Measurements from ENCODE around the gene SLC45A2. TPM values are rescaled to one million over a fixed set of nuclear protein-coding genes. Genes with fewer than 3 reads are reported as not detected.
"Not testable (repeated sequence)": the region's sequence is repeated elsewhere in the genome, so short reads cannot be mapped to it uniquely, and the experiment has no call there.

The SLC45A2 gene
- total RNA-seq, 1 experiment from 2014 or later, result not detected

DNA sequence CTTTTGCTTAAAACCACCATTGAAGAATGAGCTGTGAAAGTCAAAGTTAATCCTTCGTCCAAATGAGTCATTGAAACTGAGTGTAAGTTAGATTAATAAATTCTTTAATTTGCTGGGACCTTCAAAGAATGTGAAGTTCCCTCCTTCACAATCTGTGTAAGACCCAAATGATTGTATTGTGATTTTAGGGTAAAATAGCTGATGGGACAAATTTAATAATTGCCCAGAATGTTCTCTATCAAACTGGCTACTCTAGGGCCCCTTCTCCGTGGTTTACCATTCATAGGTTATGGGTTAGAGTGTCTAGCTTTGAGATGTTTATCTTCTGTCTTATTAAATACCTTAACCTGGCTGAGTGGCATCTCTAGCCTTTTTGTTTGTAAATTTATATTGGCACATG is 46.6 kb upstream of the SLC45A2 start:
- Histone ChIP-seq H3K79me2 (ENCODE audit: insufficient read depth, low read length) (no peaks in the 10 kb centered on the region), H3K9me3 (ENCODE audit: control insufficient read depth, low read depth, low read length) (no peaks in the 10 kb centered on the region), H3T11ph (ENCODE audit: low read length) (no peak overlapping the region), H2BK5ac (ENCODE audit: insufficient read length, low read length) (no peak overlapping the region), H4K20me1 (ENCODE audit: control insufficient read depth, insufficient read depth, insufficient read length) (no peaks in the 10 kb centered on the region), H4K91ac (ENCODE audit: insufficient read length, low read depth, low read length) (no peak overlapping the region), H2BK12ac (ENCODE audit: insufficient read length, low read depth, low read length) (no peak overlapping the region), H3K18ac (ENCODE audit: insufficient read length, low read depth, low read length) (no peak overlapping the region), H3K4me2 (ENCODE audit: insufficient read depth, insufficient read length, low read length) (no peak overlapping the region), H3K27me3 (ENCODE audit: insufficient read depth, low read length) (no peaks in the 10 kb centered on the region), H3K14ac (ENCODE audit: insufficient read depth, low read length) (no peak overlapping the region), H2AFZ (ENCODE audit: low read length) (no peak overlapping the region), H2BK20ac (ENCODE audit: low read depth, low read length, poor library complexity, severe bottlenecking) (no peak overlapping the region), H3K23ac (ENCODE audit: insufficient read length, low read depth, low read length) (no peak overlapping the region), H3K4ac (ENCODE audit: low read depth, low read length) (no peak overlapping the region), H3K4me1 (ENCODE audit: insufficient read depth, low read length) (no peaks in the 10 kb centered on the region; the same call in 1 of the 2 replicates), H3K9ac (ENCODE audit: extremely low read depth, insufficient read length, low read length) (no peak overlapping the region), H3K56ac (ENCODE audit: insufficient read length, low read depth, low read length) (no peak overlapping the region), H2BK15ac (ENCODE audit: low read depth, low read length) (no peak overlapping the region), H2BK120ac (ENCODE audit: low read depth, low read length, poor library complexity, severe bottlenecking) (no peak overlapping the region), H3K79me1 (ENCODE audit: insufficient read depth, low read depth, low read length, poor library complexity, severe bottlenecking) (no peaks in the 10 kb centered on the region), H3K23me2 (ENCODE audit: insufficient read length, low read depth, low read length, poor library complexity, severe bottlenecking) (no peaks in the 10 kb centered on the region), H3K27ac (ENCODE audit: insufficient read length, low read depth, low read length) (no peak overlapping the region), H2AK5ac (ENCODE audit: insufficient read length, low read length) (no peak overlapping the region), H4K8ac (replicated peaks; ENCODE audit: insufficient read length, low read depth, low read length) (no peak overlapping the region), H4K5ac (ENCODE audit: insufficient read length, low read depth, low read length) (no peak overlapping the region)
- Mint-ChIP-seq H3K27me3 (ENCODE audit: low read depth) (no peaks in the 10 kb centered on the region), H3K4me3 (no peak overlapping the region), H3K4me1 (peaks cover 0 to 2% of the 10 kb centered on the region in 2 experiments; a peak in 1 of 4 replicates), H3K27ac (no peak overlapping the region), H3K36me3 (ENCODE audit: insufficient read depth in 1 of 3, low read depth in 3 of 3) (peaks cover 0 to 4% (median 0%) of the 10 kb centered on the region in 3 experiments; a peak in 2 of 7 replicates), H3K9me3 (no peaks in the 10 kb centered on the region)
- DNase-seq, result no peak
- TF ChIP-seq, protein P1, sequence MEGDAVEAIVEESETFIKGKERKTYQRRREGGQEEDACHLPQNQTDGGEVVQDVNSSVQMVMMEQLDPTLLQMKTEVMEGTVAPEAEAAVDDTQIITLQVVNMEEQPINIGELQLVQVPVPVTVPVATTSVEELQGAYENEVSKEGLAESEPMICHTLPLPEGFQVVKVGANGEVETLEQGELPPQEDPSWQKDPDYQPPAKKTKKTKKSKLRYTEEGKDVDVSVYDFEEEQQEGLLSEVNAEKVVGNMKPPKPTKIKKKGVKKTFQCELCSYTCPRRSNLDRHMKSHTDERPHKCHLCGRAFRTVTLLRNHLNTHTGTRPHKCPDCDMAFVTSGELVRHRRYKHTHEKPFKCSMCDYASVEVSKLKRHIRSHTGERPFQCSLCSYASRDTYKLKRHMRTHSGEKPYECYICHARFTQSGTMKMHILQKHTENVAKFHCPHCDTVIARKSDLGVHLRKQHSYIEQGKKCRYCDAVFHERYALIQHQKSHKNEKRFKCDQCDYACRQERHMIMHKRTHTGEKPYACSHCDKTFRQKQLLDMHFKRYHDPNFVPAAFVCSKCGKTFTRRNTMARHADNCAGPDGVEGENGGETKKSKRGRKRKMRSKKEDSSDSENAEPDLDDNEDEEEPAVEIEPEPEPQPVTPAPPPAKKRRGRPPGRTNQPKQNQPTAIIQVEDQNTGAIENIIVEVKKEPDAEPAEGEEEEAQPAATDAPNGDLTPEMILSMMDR (conservative IDR thresholded peaks at IDR 0.05), result no peak
- no CpG with 5 or more reads among the region's 2 CpGs for WGBS (ENCODE audit: extremely low coverage, insufficient read length, low lambda C conversion rate)

DNA sequence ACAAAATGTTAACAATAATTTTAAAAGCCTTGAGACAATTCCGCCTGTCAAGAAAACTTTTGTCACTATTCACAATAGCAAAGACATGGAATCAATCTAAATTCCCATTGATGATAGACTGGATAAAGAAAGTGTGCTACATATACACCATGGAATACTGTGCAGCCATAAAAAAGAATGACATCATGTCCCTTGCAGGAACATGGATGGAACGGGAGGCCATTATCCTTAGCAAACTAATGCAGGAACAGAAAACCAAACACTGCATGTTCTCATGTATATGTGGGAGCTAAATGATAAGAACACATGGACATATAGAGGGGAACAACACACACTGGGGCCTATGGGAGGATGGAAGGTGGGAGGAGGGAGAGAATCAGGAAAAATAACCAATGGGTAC is 46.1 kb upstream of the SLC45A2 start:
- not testable (repeated sequence) for H3K4me3 Mint-ChIP-seq; H4K8ac ChIP-seq (replicated peaks; ENCODE audit: insufficient read length, low read depth, low read length); H3K18ac ChIP-seq (ENCODE audit: insufficient read length, low read depth, low read length); H4K91ac ChIP-seq (ENCODE audit: insufficient read length, low read depth, low read length); H4K5ac ChIP-seq (ENCODE audit: insufficient read length, low read depth, low read length); H3K9me3 Mint-ChIP-seq; H3K79me2 ChIP-seq (ENCODE audit: insufficient read depth, low read length); H3K27ac Mint-ChIP-seq; H2AK5ac ChIP-seq (ENCODE audit: insufficient read length, low read length); H2BK20ac ChIP-seq (ENCODE audit: low read depth, low read length, poor library complexity, severe bottlenecking); H3K4me1 ChIP-seq (ENCODE audit: insufficient read depth, low read length); H2BK120ac ChIP-seq (ENCODE audit: low read depth, low read length, poor library complexity, severe bottlenecking); H4K20me1 ChIP-seq (ENCODE audit: control insufficient read depth, insufficient read depth, insufficient read length); H2BK12ac ChIP-seq (ENCODE audit: insufficient read length, low read depth, low read length); H3K56ac ChIP-seq (ENCODE audit: insufficient read length, low read depth, low read length); DNase-seq; H3K23ac ChIP-seq (ENCODE audit: insufficient read length, low read depth, low read length); H2BK15ac ChIP-seq (ENCODE audit: low read depth, low read length); H3K9me3 ChIP-seq (ENCODE audit: control insufficient read depth, low read depth, low read length); H2BK5ac ChIP-seq (ENCODE audit: insufficient read length, low read length); H3K4me2 ChIP-seq (ENCODE audit: insufficient read depth, insufficient read length, low read length); H3K14ac ChIP-seq (ENCODE audit: insufficient read depth, low read length); H3K36me3 Mint-ChIP-seq (ENCODE audit: insufficient read depth in 1 of 3, low read depth in 3 of 3); H3K27me3 Mint-ChIP-seq (ENCODE audit: low read depth); H3T11ph ChIP-seq (ENCODE audit: low read length); H3K27me3 ChIP-seq (ENCODE audit: insufficient read depth, low read length); H3K4ac ChIP-seq (ENCODE audit: low read depth, low read length); H3K23me2 ChIP-seq (ENCODE audit: insufficient read length, low read depth, low read length, poor library complexity, severe bottlenecking); H2AFZ ChIP-seq (ENCODE audit: low read length); H3K79me1 ChIP-seq (ENCODE audit: insufficient read depth, low read depth, low read length, poor library complexity, severe bottlenecking); H3K4me1 Mint-ChIP-seq; H3K27ac ChIP-seq (ENCODE audit: insufficient read length, low read depth, low read length); H3K9ac ChIP-seq (ENCODE audit: extremely low read depth, insufficient read length, low read length)
- WGBS (ENCODE audit: extremely low coverage, insufficient read length, low lambda C conversion rate), result no CpG with 5 or more reads among the region's 2 CpGs
